Spleen (tissue), 11 donors: ENCODE results near the gene PRIM2. TPM values are rescaled to one million over a fixed set of nuclear protein-coding genes. Genes with fewer than 3 reads are reported as not detected.
"Not testable (repeated sequence)": the region's sequence is repeated elsewhere in the genome, so short reads cannot be mapped to it uniquely, and the experiment has no call there.

Experiments
- DNase-seq: peaks from one replicate; pipeline ENCODE4 v3.0.0-alpha.2; 2020
- H3K27ac ChIP-seq, 8 donors: fragments of 200-600 bp; sonication (generic) in 7 of 8; 1 replicate in 4 of 8; 2 replicates in 4 of 8; pipeline versions ENCODE4 v1.5.0 to v1.8.0; 2016 to 2021; ENCODE audit warnings: inconsistent platforms in 4 of 8, mild to moderate bottlenecking in 4 of 8, moderate library complexity in 1 of 8
- H3K27me3 ChIP-seq, 7 donors: fragments of 200-600 bp; sonication (generic) in 6 of 7; replicated peaks in 1 of 7; 1 replicate in 4 of 7; 2 replicates in 3 of 7; pipeline versions ENCODE4 v1.5.0 to v1.8.0; 2016 to 2021; ENCODE audit warnings: inconsistent platforms in 3 of 7, mild to moderate bottlenecking in 1 of 7
- H3K36me3 ChIP-seq, 6 donors: fragments of 200-600 bp; sonication (generic) in 5 of 6; 1 replicate in 4 of 6; 2 replicates in 2 of 6; pipeline versions ENCODE4 v1.5.0 to v1.8.0; 2016 to 2021; ENCODE audit warnings: inconsistent platforms in 2 of 6
- H3K4me1 ChIP-seq, 6 donors: fragments of 200-600 bp; sonication (generic) in 5 of 6; 1 replicate in 3 of 6; 2 replicates in 3 of 6; pipeline versions ENCODE4 v1.5.0 to v1.8.0; 2016 to 2021; ENCODE audit warnings: inconsistent platforms in 3 of 6
- H3K4me3 ChIP-seq, 8 donors: fragments of 200-600 bp; sonication (generic) in 7 of 8; 1 replicate in 4 of 8; 2 replicates in 4 of 8; pipeline versions ENCODE4 v1.5.0 to v1.8.0; 2016 to 2021; ENCODE audit warnings: inconsistent platforms in 4 of 8, mild to moderate bottlenecking in 4 of 8, moderate library complexity in 2 of 8
- H3K9me3 ChIP-seq, 8 donors: fragments of 200-600 bp; sonication (generic) in 7 of 8; 1 replicate in 4 of 8; 2 replicates in 4 of 8; pipeline versions ENCODE4 v1.5.0 to v1.8.0; 2016 to 2021; ENCODE audit warnings: inconsistent platforms in 4 of 8
- POLR2A ChIP-seq, 3 donors: fragments of 450-650 bp; IDR thresholded peaks; one replicate each; pipeline ENCODE4 v1.5.1; 2017; ENCODE audit warnings: antibody characterized with exemption in 3 of 3, mild to moderate bottlenecking in 1 of 3
- POLR2AphosphoS5 ChIP-seq, 3 donors: sonication (generic); formaldehyde crosslinking; IDR thresholded peaks; one replicate each; pipeline ENCODE4 v1.5.1; 2017; ENCODE audit warnings: antibody characterized with exemption in 3 of 3
- WGBS, 5 donors: extraction: QIAGEN DNeasy Blood & Tissue Kit in 3 of 5; methylation state at CpG; one replicate each; pipeline versions ENCODE4 v1.1.5 to v1.1.7; 2013 to 2018; 5-methylcytosine and 5-hydroxymethylcytosine counted together
- intact Hi-C: fragments of 100-400 bp; cut with DNase I; formaldehyde crosslinking; loops from one replicate; pipeline ENCODE4 v1.15.0; 2023; ENCODE audit warnings: low total_unique reads
- polyA plus RNA-seq, 3 donors: library from polyadenylated mRNA; stranded (reverse); fragments of 200-250 nt; gene quantifications; one replicate each; pipeline ENCODE4 v1.2.1, GENCODE V29; 2013
- total RNA-seq, 7 donors: library from RNA; depleted of rRNA in 3 of 7; stranded (reverse); fragments of >200 nt in 3 of 7; fragmentation: NEBNext Ultra II Directional in 4 of 7; extraction: Animal tissue kit (Norgen Biotek cat#: 25700) in 4 of 7; gene quantifications; one replicate each; pipeline versions ENCODE4 v1.1.0 to v1.2.1, GENCODE V29; 2016 to 2021
- TF ChIP-seq, protein P1 (sequence below), 11 experiments: fragments of 200-600 bp in 7 of 11; fragments of 450-650 bp in 4 of 11; sonication (generic) in 4 of 11; IDR thresholded peaks in 8 of 11; conservative IDR thresholded peaks in 3 of 11; 1 replicate in 7 of 11; 2 replicates in 4 of 11; pipeline versions ENCODE4 v1.4.0 to v1.8.0; 2016 to 2021; ENCODE audit warnings: antibody characterized with exemption in 11 of 11, inconsistent platforms in 4 of 11, mild to moderate bottlenecking in 1 of 11
- donor health status: healthy with polysubstance abuse.
- donor health status: DM: no; HTN: no; CAD: no; lungs with moderate emphysema.
- donor health status: DM: no; HTN: no; CAD: no.
- donor health status: Bipolar disorder and iron deficiency.
- donor health status: healthy.
- donor health status: DM: no; HTN: no; CAD: no.
- donor health status: DM: yes; HTN: yes; CAD: no.

Gene PRIM2
- total and polyA plus RNA-seq, 10 donors: 6.0 to 20.2 (median 13.9) TPM

DNA sequence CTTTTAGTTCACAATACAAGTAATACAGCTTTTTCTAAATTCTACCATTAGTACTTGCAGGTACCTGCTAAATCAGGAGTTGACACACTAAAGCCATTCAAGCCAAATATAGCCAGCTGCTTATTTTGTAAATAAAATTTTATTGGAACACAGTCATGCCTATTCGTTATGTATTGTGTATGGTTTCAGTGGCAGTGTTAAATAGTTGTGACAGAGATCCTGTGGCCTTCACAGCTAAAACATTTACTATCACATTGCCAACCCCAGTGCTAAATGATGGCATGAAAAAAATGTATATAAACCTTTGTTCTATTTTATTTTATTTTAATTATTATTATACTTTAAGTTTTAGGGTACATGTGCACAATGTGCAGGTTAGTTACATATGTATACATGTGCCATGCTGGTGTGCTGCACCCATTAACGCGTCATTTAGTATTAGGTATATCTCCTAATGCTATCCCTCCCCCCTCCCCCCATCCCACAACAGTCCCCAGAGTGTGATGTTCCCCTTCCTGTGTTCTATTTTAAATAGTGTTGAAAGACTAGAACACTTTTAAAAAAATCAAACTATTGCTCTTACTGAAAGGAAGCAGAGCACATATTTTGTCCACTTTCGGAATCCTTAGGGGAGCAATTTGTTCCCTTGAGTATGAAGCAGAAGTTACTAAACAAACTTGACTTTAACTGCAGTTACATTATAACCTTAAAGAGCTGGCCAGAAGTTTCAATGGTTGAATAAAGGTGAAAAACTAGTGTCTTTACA is 115.7 kb downstream of the PRIM2 start:
- TF ChIP-seq POLR2AphosphoS5 (IDR thresholded peaks at IDR 0.05): no peak
- no peak for TF ChIP-seq POLR2A (IDR thresholded peaks at IDR 0.05)
- TF ChIP-seq, protein P1, sequence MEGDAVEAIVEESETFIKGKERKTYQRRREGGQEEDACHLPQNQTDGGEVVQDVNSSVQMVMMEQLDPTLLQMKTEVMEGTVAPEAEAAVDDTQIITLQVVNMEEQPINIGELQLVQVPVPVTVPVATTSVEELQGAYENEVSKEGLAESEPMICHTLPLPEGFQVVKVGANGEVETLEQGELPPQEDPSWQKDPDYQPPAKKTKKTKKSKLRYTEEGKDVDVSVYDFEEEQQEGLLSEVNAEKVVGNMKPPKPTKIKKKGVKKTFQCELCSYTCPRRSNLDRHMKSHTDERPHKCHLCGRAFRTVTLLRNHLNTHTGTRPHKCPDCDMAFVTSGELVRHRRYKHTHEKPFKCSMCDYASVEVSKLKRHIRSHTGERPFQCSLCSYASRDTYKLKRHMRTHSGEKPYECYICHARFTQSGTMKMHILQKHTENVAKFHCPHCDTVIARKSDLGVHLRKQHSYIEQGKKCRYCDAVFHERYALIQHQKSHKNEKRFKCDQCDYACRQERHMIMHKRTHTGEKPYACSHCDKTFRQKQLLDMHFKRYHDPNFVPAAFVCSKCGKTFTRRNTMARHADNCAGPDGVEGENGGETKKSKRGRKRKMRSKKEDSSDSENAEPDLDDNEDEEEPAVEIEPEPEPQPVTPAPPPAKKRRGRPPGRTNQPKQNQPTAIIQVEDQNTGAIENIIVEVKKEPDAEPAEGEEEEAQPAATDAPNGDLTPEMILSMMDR (IDR thresholded peaks at IDR 0.05 in 8 of 11, conservative IDR thresholded peaks at IDR 0.05 in 3 of 11): no peak
- peak overlapping the region in 4 of 8 donors; percentile 61 to 68 (median 62) for H3K27ac ChIP-seq
- intact Hi-C loops: no loop called here
- H3K9me3 ChIP-seq: no peaks in the 10 kb centered on the region
- no peaks in the 10 kb centered on the region for H3K27me3 ChIP-seq
- DNase-seq: no peak
- 50 to 61% (median 53%) methylated on average over 4 of the region's 4 CpGs for WGBS, 5 donors
- H3K4me1 ChIP-seq: peaks cover 3 to 43% (median 27%) of the 10 kb centered on the region in 6 donors
- H3K36me3 ChIP-seq: no peaks in the 10 kb centered on the region
- no peak overlapping the region for H3K4me3 ChIP-seq

DNA sequence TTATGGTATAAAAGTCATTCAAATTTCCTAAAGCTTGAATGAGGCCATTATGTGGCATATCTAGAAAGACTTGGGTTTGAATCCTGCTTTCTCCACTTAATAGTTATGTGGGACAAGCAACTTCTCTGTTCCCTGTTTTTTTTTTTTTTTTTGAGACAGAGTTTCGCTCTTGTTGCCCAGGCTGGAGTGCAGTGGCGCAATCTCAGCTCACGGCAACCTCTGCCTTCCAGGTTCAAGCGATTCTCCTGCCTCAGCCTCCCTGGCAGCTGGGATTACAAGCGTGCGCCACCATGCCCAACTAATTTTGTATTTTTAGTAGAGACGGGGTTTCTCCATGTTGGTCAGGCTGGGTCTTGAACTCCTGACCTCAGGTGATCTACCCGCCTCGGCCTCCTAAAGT is 116.4 kb downstream of the PRIM2 start:
- H3K4me1 ChIP-seq: peaks cover 3 to 43% (median 27%) of the 10 kb centered on the region in 6 donors
- H3K36me3 ChIP-seq, H3K4me3 ChIP-seq, intact Hi-C loops, DNase-seq, H3K27me3 ChIP-seq, H3K9me3 ChIP-seq: not testable (repeated sequence)
- peak overlapping the region in 4 of 8 donors; percentile 61 to 68 (median 62) for H3K27ac ChIP-seq
- 87 to 94% (median 89%) methylated on average over 9 of the region's 9 CpGs for WGBS, 5 donors

GRCh38 chr6:57434944-57435343 is 117.5 kb downstream of the PRIM2 start:
- Histone ChIP-seq H3K27ac (no peak overlapping the region), H3K27me3 (no peaks in the 10 kb centered on the region), H3K4me3 (no peak overlapping the region), H3K9me3 (no peaks in the 10 kb centered on the region), H3K36me3 (no peaks in the 10 kb centered on the region), H3K4me1 (peaks cover 3 to 43% (median 27%) of the 10 kb centered on the region in 6 donors)
- WGBS, 5 donors: 94 to 98% (median 97%) methylated on average over 4 of the region's 4 CpGs
- no peak for DNase-seq
- TF ChIP-seq POLR2A (IDR thresholded peaks at IDR 0.05) (no peak), POLR2AphosphoS5 (IDR thresholded peaks at IDR 0.05) (no peak)
- TF ChIP-seq, protein P1 (IDR thresholded peaks at IDR 0.05 in 8 of 11, conservative IDR thresholded peaks at IDR 0.05 in 3 of 11): no peak
- intact Hi-C loops: no loop called here

- peaks cover 3 to 43% (median 27%) of the 10 kb centered on the region in 6 donors for H3K4me1 ChIP-seq
- no peaks in the 10 kb centered on the region for H3K36me3 ChIP-seq
- intact Hi-C loops: no loop called here
- H3K27ac ChIP-seq: no peak overlapping the region
- no peak for DNase-seq
- no peak overlapping the region for H3K4me3 ChIP-seq
- TF ChIP-seq POLR2A (IDR thresholded peaks at IDR 0.05): no peak
- TF ChIP-seq, protein P1 (IDR thresholded peaks at IDR 0.05 in 8 of 11, conservative IDR thresholded peaks at IDR 0.05 in 3 of 11): no peak
- TF ChIP-seq POLR2AphosphoS5 (IDR thresholded peaks at IDR 0.05): no peak
- H3K27me3 ChIP-seq: no peaks in the 10 kb centered on the region
- 80 to 96% (median 91%) methylated on average over 3 of the region's 3 CpGs for WGBS, 5 donors
- H3K9me3 ChIP-seq: no peaks in the 10 kb centered on the region
Observed at GRCh38 chr6:57435475-57436160, 118.2 kb downstream of the PRIM2 start.

GRCh38 chr6:57440735-57441134 is 123.3 kb downstream of the PRIM2 start:
- H3K9me3 ChIP-seq, H3K36me3 ChIP-seq, DNase-seq, H3K4me1 ChIP-seq, H3K27me3 ChIP-seq, intact Hi-C loops, H3K27ac ChIP-seq, H3K4me3 ChIP-seq: not testable (repeated sequence)
- 93 to 100% (median 100%) methylated on average over 1 of the region's 1 CpG for WGBS, 5 donors

- intact Hi-C loops, DNase-seq, H3K9me3 ChIP-seq, H3K4me3 ChIP-seq, H3K36me3 ChIP-seq, H3K27ac ChIP-seq, H3K27me3 ChIP-seq, H3K4me1 ChIP-seq: not testable (repeated sequence)
Observed at GRCh38 chr6:57442133-57442532, 124.7 kb downstream of the PRIM2 start.

DNA sequence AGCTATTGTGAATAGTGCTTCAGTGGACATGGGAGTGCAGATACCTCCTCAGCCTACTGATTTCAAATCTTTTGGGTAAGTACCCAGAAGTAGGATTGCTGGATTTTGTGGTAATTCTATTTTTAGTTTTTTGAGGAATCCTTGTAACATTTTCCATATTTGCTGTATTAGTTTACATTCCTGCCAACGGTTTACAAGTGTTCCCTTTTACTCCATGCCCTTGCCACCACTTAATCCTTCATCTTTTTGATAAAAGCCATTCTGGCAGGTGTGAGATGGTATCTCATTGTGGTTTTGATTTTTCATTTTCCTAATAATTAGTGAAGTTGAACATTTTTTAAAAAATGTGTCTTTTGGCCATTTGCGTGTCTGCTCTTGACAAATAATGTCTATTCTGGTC is 125.8 kb downstream of the PRIM2 start:
- 90 to 95% (median 93%) methylated on average over 2 of the region's 2 CpGs for WGBS, 5 donors
- H3K4me1 ChIP-seq, H3K27me3 ChIP-seq, intact Hi-C loops, H3K4me3 ChIP-seq, H3K27ac ChIP-seq, DNase-seq, H3K9me3 ChIP-seq, H3K36me3 ChIP-seq: not testable (repeated sequence)
